MM.1S (cell line): ENCODE results near the gene MRPL48.

Source experiments
- EZH2 ChIP-seq: fragments of 300-600 bp; sonication (generic); optimal IDR thresholded peaks from 2 replicates; pipeline ENCODE3; 2017; ENCODE audit warnings: low read depth, mild to moderate bottlenecking, antibody characterized with exemption, low read length, mixed read lengths
- EZH2phosphoT487 ChIP-seq: fragments of 300-600 bp; sonication (generic); IDR thresholded peaks from 2 replicates; pipeline ENCODE4 v1.6.1; 2018; ENCODE audit warnings: antibody characterized with exemption, low read length
- TF ChIP-seq, protein P1 (sequence below): fragments of 300-600 bp; sonication (generic); IDR thresholded peaks from 2 replicates; pipeline ENCODE4 v1.5.1; 2016; ENCODE audit warnings: antibody characterized with exemption, low read length, mixed read lengths

DNA sequence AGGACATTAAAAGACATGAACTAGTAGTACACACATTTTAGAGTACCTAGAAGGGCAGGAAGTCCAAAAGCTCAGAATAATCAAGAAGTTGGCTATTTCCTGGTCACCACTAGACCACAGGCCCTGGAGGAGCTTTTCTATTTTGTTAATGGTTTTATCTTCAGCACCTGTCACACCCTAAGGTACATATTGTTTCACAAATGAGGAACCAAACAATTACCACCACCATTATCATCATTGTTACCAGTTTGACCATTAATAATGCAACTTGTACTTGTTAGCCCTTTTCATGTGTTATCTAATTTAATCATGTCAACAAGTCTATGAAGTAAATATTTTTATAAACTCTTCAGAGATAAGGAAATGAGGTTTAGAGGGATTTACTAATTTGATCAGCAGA lies 4.9 kb downstream of the MRPL48 start:
- TF ChIP-seq, protein P1, sequence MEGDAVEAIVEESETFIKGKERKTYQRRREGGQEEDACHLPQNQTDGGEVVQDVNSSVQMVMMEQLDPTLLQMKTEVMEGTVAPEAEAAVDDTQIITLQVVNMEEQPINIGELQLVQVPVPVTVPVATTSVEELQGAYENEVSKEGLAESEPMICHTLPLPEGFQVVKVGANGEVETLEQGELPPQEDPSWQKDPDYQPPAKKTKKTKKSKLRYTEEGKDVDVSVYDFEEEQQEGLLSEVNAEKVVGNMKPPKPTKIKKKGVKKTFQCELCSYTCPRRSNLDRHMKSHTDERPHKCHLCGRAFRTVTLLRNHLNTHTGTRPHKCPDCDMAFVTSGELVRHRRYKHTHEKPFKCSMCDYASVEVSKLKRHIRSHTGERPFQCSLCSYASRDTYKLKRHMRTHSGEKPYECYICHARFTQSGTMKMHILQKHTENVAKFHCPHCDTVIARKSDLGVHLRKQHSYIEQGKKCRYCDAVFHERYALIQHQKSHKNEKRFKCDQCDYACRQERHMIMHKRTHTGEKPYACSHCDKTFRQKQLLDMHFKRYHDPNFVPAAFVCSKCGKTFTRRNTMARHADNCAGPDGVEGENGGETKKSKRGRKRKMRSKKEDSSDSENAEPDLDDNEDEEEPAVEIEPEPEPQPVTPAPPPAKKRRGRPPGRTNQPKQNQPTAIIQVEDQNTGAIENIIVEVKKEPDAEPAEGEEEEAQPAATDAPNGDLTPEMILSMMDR: no peak
- no peak for TF ChIP-seq EZH2
- no peak for TF ChIP-seq EZH2phosphoT487
